GM19043 (cell line): ENCODE measurements around the gene GABRA4.
A peak's percentile ranks its signal among the peaks of the same experiment; 100 is the strongest.

Experiments
- ATAC-seq: cut with Tn5 transposase; IDR thresholded peaks from one replicate; pipeline ENCODE4 v1.9.1; 2021; ENCODE audit warnings: low read depth; ENCODE audit not compliant: unreplicated experiment

GABRA4 gene

GRCh38 chr4:46934726-46935125 lies 58.7 kb downstream of the GABRA4 start:
- ATAC-seq: no peak

DNA sequence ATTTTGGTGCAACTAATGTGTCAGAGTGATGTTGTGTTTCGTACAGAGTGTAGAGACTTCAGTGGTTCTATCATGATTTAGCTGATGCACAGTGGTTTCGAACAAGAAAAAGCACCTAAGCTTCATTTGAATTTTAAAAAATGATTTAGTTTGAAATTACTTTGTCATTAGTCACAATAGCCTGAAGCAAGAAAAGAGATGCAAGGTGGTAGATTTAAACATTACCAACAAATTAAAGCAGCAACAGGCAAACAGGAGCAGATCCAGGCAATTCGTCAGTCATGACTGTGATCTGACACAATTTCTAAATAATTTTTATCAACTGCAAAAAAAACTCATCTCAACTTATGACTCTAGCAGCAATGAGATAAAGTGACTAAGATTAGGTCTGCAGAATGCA lies 59.7 kb downstream of the GABRA4 start:
- ATAC-seq: no peak

DNA sequence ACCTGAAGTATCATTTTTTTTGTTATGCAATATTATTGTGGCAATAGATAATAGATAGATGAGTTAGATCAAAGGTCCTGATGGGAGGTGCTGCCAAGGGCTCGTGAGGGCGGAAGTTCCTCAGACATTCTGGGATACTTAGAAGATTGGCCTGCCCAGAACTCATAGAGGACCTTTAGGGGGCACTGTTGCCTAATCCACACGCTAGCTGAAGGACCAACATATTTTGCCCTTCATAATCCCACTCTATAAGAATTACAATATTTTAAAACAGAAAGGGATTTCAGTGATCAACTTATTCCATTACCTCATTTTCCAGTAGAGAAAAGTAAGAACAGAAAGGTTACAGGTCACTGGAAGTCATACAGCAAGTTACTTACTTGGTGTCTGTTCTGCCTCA lies 61.4 kb downstream of the GABRA4 start:
- ATAC-seq: peak; percentile 71

GRCh38 chr4:46930891-46931290 lies 62.5 kb downstream of the GABRA4 start:
- no peak for ATAC-seq

- no peak for ATAC-seq
Observed at GRCh38 chr4:46927201-46927600, 66.2 kb downstream of the GABRA4 start.

DNA sequence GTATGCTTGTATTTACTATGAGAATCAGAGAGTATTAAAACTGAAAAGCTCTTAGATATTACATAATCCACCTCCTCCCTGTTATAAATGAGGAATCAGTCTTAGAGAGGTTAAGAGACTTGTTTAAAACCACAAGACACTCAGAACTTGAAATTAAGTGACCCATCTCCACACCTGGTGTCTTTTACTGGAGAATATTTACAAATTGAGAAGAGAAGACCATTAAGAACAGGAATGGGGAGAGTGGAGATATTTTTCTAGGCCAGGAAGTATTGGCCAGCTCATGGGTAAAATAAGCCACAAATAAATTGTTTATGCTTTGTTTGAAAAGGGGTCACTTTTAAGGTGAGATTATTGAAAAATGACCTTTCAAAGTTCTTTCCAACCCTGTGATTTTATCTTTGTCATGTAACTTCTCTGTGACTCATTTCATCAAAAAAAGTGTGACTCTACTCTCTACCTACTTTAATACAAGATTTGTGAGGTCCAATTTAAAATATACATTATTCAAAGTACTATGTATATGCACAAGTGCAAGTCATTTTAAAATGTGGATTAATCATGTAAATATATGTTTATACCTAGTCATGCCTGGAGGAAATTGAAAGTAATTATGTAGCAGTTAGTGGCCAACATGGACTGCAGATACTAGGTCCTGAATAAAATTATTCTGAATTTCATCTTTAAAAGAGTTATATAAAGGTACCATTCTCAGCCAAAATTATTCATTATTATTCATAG lies 68.4 kb downstream of the GABRA4 start:
- ATAC-seq: no peak

GRCh38 chr4:46922205-46922604 lies 71.2 kb downstream of the GABRA4 start:
- no peak for ATAC-seq

DNA sequence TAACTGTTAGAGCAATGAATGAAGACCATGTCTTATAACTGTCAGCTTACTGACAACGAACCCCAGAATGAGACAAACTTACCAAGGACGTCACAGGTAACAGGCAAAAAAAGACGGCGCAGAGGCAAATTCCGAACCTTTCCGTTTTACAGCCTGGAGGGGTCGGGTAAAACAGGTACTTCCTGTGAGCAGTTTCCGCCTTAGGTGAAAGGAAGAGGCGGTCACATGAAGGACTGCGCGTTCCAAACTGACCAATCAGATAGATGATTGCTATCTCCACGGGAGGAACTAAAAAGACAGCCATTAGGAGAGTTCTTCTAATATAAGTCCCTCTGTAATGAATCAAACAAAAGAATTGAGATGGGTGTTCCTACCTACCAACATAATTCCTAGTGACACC lies 84.3 kb downstream of the GABRA4 start, which contains the start of gene COX7B2:
TSS of gene COX7B2 (minus strand) at position 168 of the 400 bp plus-strand sequence. CDS start 174,053 bp downstream, outside the sequence.
- no peak for ATAC-seq

DNA sequence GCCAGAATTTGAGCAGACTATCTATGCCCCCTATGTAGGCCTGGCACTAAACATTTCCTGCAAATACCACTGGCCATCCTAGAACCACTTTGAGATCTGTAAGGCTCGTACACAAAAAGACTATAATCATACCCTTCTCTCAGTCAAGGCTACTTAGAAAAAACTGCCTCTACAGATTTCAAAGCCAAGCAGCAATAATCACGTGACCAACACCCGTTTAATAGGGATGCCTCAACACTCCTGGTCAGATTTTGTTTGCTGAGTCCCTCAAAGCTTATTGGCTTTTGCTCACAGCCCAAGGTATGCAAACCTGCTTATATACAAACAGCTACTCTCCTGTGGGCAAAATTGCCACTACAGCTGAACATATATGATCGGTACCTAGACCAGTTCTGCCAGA lies 85.2 kb downstream of the GABRA4 start:
- no peak for ATAC-seq

DNA sequence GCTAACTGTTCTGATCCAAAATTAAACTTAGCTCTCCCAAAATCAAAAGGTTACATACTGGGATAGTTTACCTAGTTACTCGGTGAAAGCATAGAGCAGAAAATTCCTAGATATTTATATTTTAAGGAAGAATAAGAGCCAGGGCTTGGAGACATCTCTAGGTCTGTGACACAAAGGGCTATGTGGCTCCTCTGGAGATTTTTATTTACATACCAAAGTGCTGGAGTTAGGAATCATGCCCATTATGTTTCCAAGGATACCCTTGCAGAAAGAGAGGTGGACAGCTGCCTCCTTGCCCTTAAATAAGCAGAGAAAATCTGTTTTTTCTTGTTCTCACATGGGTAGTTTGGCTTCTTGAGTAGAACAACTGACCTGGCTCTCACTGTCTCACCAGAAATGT lies 93.3 kb downstream of the GABRA4 start:
- no peak for ATAC-seq

GRCh38 chr4:46894826-46895225 lies 98.6 kb downstream of the GABRA4 start:
- ATAC-seq: no peak

DNA sequence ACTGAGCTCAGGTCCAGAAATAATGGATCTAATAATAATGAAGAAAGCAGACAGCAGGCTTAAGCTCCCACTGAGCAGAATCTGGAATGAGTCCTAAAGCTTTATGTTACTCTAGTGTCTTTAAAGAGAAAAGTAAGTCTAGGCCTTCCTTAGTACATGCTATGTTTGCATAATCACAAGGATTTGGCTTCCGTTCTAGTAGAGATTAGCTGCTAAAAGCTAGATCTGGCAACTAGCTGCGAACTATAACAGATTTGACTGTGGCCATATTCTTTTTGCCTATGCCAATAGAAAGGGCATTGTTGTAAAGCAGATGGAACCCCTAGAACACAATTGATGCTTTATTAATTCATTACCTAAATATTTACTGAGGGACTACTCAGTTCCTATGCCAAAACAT lies 103.3 kb downstream of the GABRA4 start:
- ATAC-seq: no peak

- ATAC-seq: no peak
Observed at GRCh38 chr4:46889410-46889809, 104.0 kb downstream of the GABRA4 start.

GRCh38 chr4:46886711-46887110 lies 106.7 kb downstream of the GABRA4 start:
- no peak for ATAC-seq

DNA sequence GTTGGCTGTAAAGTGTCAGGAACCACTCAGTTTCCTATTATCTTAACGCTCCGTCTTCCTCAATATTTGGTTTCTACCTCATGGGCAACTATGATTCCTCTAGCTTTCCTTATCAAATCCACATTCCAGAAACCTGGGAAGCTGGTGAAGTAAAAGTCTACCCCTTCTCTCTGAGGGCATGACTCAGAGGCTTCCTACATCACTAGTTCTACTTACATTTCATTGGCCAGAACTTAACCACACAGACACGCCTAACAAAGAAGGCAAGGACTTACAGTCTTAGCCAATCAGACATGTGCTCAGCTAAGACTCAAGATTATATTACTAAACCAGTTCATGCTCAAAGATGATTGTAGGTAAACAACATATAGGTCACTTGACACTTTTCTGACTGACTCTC lies 114.7 kb downstream of the GABRA4 start:
- no peak for ATAC-seq

DNA sequence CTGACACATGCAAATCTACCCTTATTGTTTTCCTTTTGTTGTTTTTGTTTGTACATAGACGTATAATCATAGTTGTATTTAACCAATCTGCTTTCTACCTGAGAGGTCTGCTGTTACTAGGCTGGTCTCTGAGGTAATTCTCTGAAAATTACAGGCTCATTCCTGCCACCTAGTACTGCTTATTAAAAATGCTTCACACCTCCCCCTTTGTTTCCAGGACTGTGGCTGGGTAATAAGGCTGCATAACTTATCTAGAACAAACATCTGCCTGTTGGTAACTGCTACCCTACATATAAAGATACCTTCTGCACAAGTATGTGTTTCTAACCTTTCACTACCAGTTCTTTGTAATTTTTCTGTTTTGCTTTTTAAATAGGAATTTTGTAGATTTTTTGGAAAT lies 118.6 kb downstream of the GABRA4 start:
- ATAC-seq: no peak

DNA sequence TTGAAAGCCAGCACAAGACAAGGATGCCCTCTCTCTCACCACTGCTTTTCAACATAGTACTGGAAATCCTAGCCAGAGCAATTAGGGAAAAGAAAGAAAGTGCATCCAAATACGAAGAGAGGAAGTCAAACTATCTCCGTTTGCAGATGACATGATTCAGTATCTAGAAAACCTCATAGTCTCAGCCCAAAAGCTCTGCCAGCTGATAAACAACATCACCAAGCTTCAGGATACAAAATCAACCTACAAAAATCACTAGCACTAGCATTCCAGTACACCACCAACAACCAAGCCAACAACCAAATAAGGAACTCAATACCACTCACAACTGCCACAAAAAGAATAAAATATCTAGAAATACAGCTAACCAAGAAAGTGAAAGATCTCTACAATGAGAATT lies 123.0 kb downstream of the GABRA4 start:
- no peak for ATAC-seq
